ENCODE results near the gene NUDT13. TPM values are rescaled to one million over a fixed set of nuclear protein-coding genes. Genes with fewer than 3 reads are reported as not detected.
A peak's percentile ranks its signal among the peaks of the same experiment; 100 is the strongest.

The NUDT13 gene
- total and polyA plus RNA-seq, 9 donors: 2.0 to 5.0 (median 3.0) TPM

DNA sequence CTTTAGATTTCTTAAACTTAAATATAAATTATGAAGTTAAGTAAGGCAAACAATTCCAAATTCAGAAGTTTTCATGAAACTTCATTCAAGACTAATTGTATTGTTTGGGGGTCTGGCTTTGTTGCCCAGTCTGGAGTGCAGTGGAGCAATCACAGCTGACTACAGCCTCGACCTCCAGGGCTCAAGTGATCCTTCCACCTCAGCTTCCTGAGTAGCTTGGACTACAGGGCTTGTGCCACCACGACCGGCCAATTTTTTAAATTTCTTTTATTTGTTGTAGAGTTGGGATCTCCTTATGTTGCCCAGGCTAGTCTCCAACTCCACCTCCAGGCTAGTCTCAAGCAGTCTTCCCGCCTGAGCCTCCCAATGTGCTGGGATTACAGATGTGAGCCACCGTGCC, 26.0 kb upstream of the NUDT13 start:
- Histone ChIP-seq H3K27me3 (ENCODE audit: control insufficient read depth, insufficient read depth, low read length) (no peaks in the 10 kb centered on the region), H3K27ac (ENCODE audit: low read length) (no peak overlapping the region), H3K9me3 (replicated peaks; ENCODE audit: control insufficient read depth, low read depth, low read length) (no peaks in the 10 kb centered on the region), H3K4me1 (ENCODE audit: control insufficient read depth, insufficient read depth, low read length) (no peaks in the 10 kb centered on the region), H3K36me3 (ENCODE audit: control insufficient read depth, insufficient read depth, low read length) (peaks cover under 1% of the 10 kb centered on the region), H3K4me3 (ENCODE audit: low read length) (no peak overlapping the region)
- WGBS (ENCODE audit: insufficient coverage): no CpG with 5 or more reads among the region's 5 CpGs
- DNase-seq: no peak

DNA sequence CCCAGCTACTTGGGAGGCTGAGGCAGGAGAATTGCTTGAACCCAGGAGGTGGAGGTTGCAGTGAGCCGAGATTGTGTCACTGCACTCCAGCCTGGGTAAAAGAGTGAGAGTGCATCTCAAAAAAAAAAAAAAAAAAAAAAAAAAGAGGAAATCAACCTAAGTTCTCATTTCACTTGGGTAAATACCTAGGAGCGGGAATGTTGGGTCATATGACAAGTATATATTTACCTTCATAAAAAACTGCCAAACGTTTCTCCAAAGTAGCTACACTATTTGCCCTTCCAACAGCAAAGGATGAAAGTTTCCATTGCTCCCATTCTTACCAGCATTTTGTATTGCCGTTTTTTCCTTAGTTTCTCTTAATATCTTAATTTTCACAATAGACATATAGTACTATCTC, 23.4 kb upstream of the NUDT13 start:
- no peaks in the 10 kb centered on the region for H3K27me3 ChIP-seq (ENCODE audit: control insufficient read depth, insufficient read depth, low read length)
- H3K27ac ChIP-seq (ENCODE audit: low read length): no peak overlapping the region
- DNase-seq: no peak
- no peaks in the 10 kb centered on the region for H3K9me3 ChIP-seq (replicated peaks; ENCODE audit: control insufficient read depth, low read depth, low read length)
- WGBS (ENCODE audit: insufficient coverage): no CpG with 5 or more reads among the region's 4 CpGs
- peaks cover 7% of the 10 kb centered on the region for H3K36me3 ChIP-seq (ENCODE audit: control insufficient read depth, insufficient read depth, low read length)
- no peaks in the 10 kb centered on the region for H3K4me1 ChIP-seq (ENCODE audit: control insufficient read depth, insufficient read depth, low read length)
- no peak overlapping the region for H3K4me3 ChIP-seq (ENCODE audit: low read length)

DNA sequence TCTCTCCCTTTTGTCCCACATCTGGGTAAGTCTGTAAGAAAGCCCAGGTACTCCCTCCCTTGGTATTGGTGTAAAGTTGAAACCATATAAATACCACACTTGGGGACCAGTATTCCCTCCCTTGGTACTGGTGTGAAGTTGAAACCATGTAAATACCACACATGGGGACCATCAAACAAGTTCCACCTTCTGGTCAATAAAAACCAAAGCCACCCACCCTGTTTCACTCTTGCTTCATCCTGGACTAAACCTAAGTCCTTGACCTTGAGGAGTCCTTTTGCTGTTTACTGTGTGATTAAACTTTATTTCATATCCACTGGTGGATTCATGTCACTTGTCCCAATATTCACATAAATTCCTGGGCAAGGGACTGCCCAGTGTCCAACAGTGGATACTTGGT, 22.0 kb upstream of the NUDT13 start:
- H3K4me3 ChIP-seq (ENCODE audit: low read length): no peak overlapping the region
- H3K9me3 ChIP-seq (replicated peaks; ENCODE audit: control insufficient read depth, low read depth, low read length): no peaks in the 10 kb centered on the region
- no peak overlapping the region for H3K27ac ChIP-seq (ENCODE audit: low read length)
- peaks cover 7% of the 10 kb centered on the region for H3K36me3 ChIP-seq (ENCODE audit: control insufficient read depth, insufficient read depth, low read length)
- no peaks in the 10 kb centered on the region for H3K4me1 ChIP-seq (ENCODE audit: control insufficient read depth, insufficient read depth, low read length)
- no peak for DNase-seq
- H3K27me3 ChIP-seq (ENCODE audit: control insufficient read depth, insufficient read depth, low read length): no peaks in the 10 kb centered on the region

DNA sequence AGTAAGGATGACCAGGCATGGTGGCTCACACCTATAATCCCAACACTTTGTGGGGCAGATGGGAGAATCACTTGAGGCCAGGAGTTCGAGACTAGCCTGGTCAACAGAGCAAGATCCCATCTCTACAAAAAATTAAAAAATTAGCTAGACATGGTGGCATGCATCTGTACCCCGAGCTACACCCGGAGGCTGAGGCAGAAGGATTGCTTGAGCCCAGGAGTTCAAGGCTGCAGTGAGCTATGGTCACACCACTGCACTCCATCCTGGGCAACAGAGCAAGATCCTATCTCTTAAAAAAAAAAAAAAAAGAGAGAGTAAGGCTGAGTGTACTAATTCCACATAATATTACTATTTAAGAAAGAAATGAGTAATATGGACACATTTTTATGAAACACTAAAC, 17.4 kb upstream of the NUDT13 start:
- Histone ChIP-seq H3K27me3 (ENCODE audit: control insufficient read depth, insufficient read depth, low read length) (no peaks in the 10 kb centered on the region), H3K9me3 (replicated peaks; ENCODE audit: control insufficient read depth, low read depth, low read length) (no peaks in the 10 kb centered on the region), H3K4me1 (ENCODE audit: control insufficient read depth, insufficient read depth, low read length) (peaks cover 5% of the 10 kb centered on the region), H3K4me3 (ENCODE audit: low read length) (no peak overlapping the region), H3K36me3 (ENCODE audit: control insufficient read depth, insufficient read depth, low read length) (peaks cover 7% of the 10 kb centered on the region), H3K27ac (ENCODE audit: low read length) (no peak overlapping the region)
- 80% methylated on average over 1 of the region's 3 CpGs for WGBS (ENCODE audit: insufficient coverage)
- no peak for DNase-seq

DNA sequence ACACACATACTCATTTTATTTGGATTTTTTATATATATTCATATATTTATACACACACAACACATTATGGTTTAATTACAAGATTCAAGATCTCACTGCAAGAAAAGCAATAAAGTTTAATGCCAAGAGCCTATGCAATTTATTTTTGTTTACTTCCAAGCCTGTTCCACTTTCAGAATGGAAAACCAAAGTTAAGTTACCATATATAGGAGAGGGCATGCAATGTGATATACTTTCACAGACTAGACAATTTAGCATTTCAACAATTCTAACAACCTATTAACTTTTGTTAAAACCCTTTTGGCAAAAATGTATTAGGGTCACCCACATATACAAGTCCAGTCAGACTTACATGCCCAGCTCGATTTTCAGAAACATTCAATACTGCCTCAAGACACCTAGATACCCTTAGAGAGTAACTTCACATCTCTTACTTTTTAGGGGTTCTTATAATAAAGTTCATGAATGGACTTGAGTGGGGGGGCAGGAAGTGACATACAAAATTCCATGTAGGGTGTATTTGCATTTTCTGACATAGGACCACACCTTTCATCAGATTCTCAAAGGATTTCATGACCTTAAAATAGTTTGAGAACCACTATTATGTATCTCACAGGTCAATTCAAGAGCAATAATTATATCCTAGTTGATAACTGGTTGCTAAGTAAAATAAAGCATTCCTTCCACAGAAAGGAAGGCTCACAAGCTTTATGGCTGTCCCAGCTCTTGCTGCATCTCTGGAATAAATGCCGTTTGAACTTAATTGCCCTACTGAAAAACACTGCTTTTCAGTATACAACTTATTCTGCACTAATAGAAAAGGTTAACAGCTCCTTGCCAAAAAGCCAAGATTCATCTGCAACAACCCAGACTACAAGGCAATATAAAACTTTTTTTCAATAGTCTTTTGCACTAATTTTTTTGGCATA, 16.1 kb upstream of the NUDT13 start:
- WGBS (ENCODE audit: insufficient coverage): 33% methylated on average over 1 of the region's 2 CpGs
- peak overlapping the region; percentile 92 for H3K4me3 ChIP-seq (ENCODE audit: low read length)
- DNase-seq: peak; percentile 65
- peaks cover 7% of the 10 kb centered on the region for H3K36me3 ChIP-seq (ENCODE audit: control insufficient read depth, insufficient read depth, low read length)
- no peaks in the 10 kb centered on the region for H3K27me3 ChIP-seq (ENCODE audit: control insufficient read depth, insufficient read depth, low read length)
- H3K27ac ChIP-seq (ENCODE audit: low read length): peak overlapping the region; percentile 99
- H3K9me3 ChIP-seq (replicated peaks; ENCODE audit: control insufficient read depth, low read depth, low read length): no peaks in the 10 kb centered on the region
- H3K4me1 ChIP-seq (ENCODE audit: control insufficient read depth, insufficient read depth, low read length): peaks cover 5% of the 10 kb centered on the region

DNA sequence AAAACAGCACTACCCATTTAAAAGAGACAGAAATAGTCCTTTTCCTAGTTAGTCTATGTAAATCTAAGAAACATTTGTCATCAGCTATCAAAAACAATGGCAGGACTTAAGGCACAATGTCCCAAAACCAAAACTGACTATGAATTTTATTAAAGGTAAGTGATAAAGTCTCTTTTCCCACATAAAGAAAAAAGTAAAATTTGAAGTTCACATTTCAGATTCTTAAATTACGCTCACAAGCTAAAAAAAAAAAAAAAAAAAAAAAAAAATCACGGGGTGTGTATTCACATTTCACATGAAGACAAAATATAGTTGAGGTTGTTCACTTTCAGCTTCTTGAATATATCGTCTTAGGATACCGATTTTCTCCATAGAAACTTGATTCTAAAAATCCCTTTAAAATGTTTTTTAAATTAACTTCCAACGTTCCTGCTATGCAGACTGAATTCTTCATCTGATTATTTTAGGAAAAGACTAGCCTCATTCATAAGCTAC, 15.2 kb upstream of the NUDT13 start:
- no peak for DNase-seq
- Histone ChIP-seq H3K27me3 (ENCODE audit: control insufficient read depth, insufficient read depth, low read length) (no peaks in the 10 kb centered on the region), H3K4me3 (ENCODE audit: low read length) (peak overlapping the region; percentile 92), H3K4me1 (ENCODE audit: control insufficient read depth, insufficient read depth, low read length) (peaks cover 8% of the 10 kb centered on the region), H3K36me3 (ENCODE audit: control insufficient read depth, insufficient read depth, low read length) (peaks cover 6% of the 10 kb centered on the region), H3K27ac (ENCODE audit: low read length) (peak overlapping the region; percentile 99), H3K9me3 (replicated peaks; ENCODE audit: control insufficient read depth, low read depth, low read length) (no peaks in the 10 kb centered on the region)
- no CpG with 5 or more reads among the region's 5 CpGs for WGBS (ENCODE audit: insufficient coverage)

DNA sequence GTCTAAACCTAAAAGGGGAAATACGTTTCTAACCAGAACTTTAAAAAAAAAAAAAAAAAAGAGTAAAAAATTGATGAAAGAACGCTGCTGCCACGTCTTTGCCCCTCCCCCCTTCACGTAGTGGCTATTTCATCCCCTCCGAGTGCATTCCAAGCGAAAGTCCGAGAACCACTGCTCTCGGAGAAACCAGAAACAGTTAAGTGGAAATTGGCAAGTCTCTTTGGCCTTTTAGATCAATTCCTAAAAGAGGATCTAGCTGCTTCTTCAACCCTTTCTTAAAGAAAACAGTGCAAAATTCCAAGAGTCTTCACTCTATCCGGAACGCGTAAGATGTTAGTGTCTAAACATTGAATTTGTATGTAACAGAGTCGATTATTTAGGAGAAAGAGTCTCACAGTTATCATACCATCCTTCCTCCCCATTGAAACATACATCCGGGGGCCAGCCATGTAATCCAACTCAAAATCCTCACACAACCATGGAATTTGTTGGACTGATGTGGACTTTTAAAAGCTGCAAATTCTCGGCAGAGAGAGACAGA, 14.7 kb upstream of the NUDT13 start:
- peak overlapping the region; percentile 92 for H3K4me3 ChIP-seq (ENCODE audit: low read length)
- no peaks in the 10 kb centered on the region for H3K27me3 ChIP-seq (ENCODE audit: control insufficient read depth, insufficient read depth, low read length)
- H3K4me1 ChIP-seq (ENCODE audit: control insufficient read depth, insufficient read depth, low read length): peaks cover 8% of the 10 kb centered on the region
- DNase-seq: peak; percentile 96
- H3K36me3 ChIP-seq (ENCODE audit: control insufficient read depth, insufficient read depth, low read length): peaks cover 5% of the 10 kb centered on the region
- H3K27ac ChIP-seq (ENCODE audit: low read length): peak overlapping the region; percentile 99
- 0% methylated on average over 2 of the region's 14 CpGs for WGBS (ENCODE audit: insufficient coverage)
- H3K9me3 ChIP-seq (replicated peaks; ENCODE audit: control insufficient read depth, low read depth, low read length): no peaks in the 10 kb centered on the region

DNA sequence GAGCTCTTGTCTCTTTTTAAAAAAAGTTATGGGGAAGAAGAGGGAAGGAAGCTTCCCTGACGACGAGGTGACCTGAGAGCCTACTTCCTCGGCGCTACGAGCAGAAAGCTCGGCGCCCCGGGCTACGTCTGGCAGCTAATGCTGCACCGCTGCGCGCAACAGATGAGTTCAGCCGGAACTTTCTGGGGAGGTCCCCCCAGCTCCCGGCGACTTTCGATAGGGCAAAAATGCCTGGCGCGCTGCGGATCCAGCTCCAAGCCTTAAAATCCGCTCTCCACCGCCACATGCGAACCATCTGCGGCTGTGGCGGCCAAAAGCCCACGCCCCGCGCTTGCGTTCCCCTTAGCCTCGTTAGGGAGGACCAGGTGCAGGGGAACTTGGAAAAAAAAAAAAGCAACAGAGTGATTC, 14.2 kb upstream of the NUDT13 start:
- Histone ChIP-seq H3K4me3 (ENCODE audit: low read length) (peak overlapping the region; percentile 92), H3K27me3 (ENCODE audit: control insufficient read depth, insufficient read depth, low read length) (no peaks in the 10 kb centered on the region), H3K4me1 (ENCODE audit: control insufficient read depth, insufficient read depth, low read length) (peaks cover 8% of the 10 kb centered on the region)

DNA sequence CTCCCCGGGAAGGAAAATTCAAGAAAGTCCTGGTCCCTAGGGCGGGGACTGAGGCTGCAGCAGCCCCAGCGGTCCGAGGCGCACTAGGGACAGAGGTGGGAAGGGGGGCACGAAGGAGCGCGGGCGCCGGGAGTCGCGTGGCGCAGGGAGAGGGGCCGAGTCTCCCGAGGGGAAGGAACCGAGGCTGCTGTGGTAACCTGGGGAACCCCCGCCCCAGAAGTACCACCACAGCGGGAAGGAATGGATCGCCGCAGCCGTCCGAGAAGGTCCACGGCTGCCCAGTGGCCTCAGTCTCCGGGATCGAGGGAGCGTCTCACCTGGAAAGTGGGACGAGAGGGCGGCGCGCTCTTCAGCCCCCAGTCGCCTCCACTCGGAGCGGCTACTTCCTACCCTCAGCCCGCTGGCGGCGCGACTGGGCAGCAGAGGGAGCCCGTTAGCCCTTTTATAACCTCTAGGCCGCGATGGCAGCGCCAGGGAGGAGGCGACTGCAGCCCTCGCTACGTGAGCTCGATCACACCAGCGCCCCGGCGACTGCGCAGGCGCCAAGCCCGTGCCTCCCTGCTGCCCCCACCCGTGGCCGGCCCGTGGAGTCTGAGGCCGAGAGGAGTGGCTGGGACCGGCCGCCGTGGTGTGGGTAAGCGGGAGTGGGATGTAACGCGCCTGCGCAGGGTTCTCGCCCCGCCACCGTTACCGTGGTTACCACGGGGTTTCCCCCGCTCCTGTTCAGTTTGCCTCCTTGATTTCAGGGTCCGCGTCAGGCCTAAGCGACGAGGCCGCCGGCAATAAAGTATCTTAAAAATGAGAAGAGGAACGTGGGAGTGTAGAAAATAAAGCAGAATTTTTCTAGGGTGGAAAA, 13.6 kb upstream of the NUDT13 start, which contains the start of gene P4HA1:
TSS of gene P4HA1 (minus strand) at position 418 of the 856 bp plus-strand sequence. CDS start 21,983 bp downstream, outside the sequence.
- Histone ChIP-seq H3K36me3 (ENCODE audit: control insufficient read depth, insufficient read depth, low read length) (peaks cover 5% of the 10 kb centered on the region), H3K9me3 (replicated peaks; ENCODE audit: control insufficient read depth, low read depth, low read length) (no peaks in the 10 kb centered on the region), H3K4me1 (ENCODE audit: control insufficient read depth, insufficient read depth, low read length) (peaks cover 8% of the 10 kb centered on the region), H3K4me3 (ENCODE audit: low read length) (peak within 1 kb of the TSS; percentile 92), H3K27me3 (ENCODE audit: control insufficient read depth, insufficient read depth, low read length) (no peaks in the 10 kb centered on the region), H3K27ac (ENCODE audit: low read length) (peak within 1 kb of the TSS; percentile 99)
- under 1% methylated on average over 59 of the region's 75 CpGs for WGBS (ENCODE audit: insufficient coverage)
- DNase-seq: peak; percentile 99

More for the DNA sequence above, 14.2 kb upstream of the NUDT13 start:
- peaks cover 5% of the 10 kb centered on the region for H3K36me3 ChIP-seq (ENCODE audit: control insufficient read depth, insufficient read depth, low read length)
- 0% methylated on average over 29 of the region's 29 CpGs for WGBS (ENCODE audit: insufficient coverage)
- no peaks in the 10 kb centered on the region for H3K9me3 ChIP-seq (replicated peaks; ENCODE audit: control insufficient read depth, low read depth, low read length)
- peak overlapping the region; percentile 99 for H3K27ac ChIP-seq (ENCODE audit: low read length)
- peak; percentile 88 for DNase-seq

DNA sequence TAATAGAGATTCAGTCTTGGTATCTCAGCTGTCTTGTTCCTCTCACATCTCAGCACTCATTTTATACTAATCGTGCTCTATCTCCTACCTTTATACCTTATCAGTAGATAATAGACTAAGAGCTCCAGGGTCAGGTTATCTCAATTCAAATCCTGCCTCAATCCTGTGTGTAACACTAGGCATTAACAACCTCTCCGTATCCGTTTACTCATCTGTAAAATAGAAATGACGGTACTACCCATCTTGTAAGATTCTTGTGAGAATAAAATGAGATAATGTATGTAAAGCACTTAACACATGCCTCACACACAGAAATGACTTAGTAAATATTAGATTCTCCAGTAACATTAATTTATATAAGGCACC, 13.0 kb upstream of the NUDT13 start:
- H3K27ac ChIP-seq (ENCODE audit: low read length): peak overlapping the region; percentile 99
- peak overlapping the region; percentile 92 for H3K4me3 ChIP-seq (ENCODE audit: low read length)
- DNase-seq: no peak
- no peaks in the 10 kb centered on the region for H3K9me3 ChIP-seq (replicated peaks; ENCODE audit: control insufficient read depth, low read depth, low read length)
- H3K36me3 ChIP-seq (ENCODE audit: control insufficient read depth, insufficient read depth, low read length): peaks cover 3% of the 10 kb centered on the region
- WGBS (ENCODE audit: insufficient coverage): 0% methylated on average over 1 of the region's 4 CpGs
- H3K4me1 ChIP-seq (ENCODE audit: control insufficient read depth, insufficient read depth, low read length): peaks cover 8% of the 10 kb centered on the region
- H3K27me3 ChIP-seq (ENCODE audit: control insufficient read depth, insufficient read depth, low read length): no peaks in the 10 kb centered on the region
